GM12878 (cell line): ENCODE measurements around the gene ALG8. TPM values are rescaled to one million over a fixed set of nuclear protein-coding genes. Genes with fewer than 3 reads are reported as not detected.

Source experiments
- ATAC-seq: fragments of 200-7000 bp; cut with Tn5 transposase; 3 replicates; pipeline ENCODE4 v1.9.1; 2020; ENCODE audit warnings: mild to moderate bottlenecking, moderate library complexity
- BruUV-seq: library from RNA; stranded (reverse); fragments of 400-500 nt; replicated peaks from 2 replicates; lab custom pipeline; 2021; lab: Mats Ljungman, UMichigan
- CTCF ChIA-PET: fragments of 300-600 bp; sonication (Branson Sonifier 250); formaldehyde crosslinking; extraction: SDS; loops from one replicate; lab custom pipeline; 2021; ENCODE audit warnings: inconsistent platforms; lab: Yijun Ruan, JAX
- POLR2A ChIA-PET: fragments of 350-600 bp; formaldehyde crosslinking; extraction: SDS; loops from one replicate; lab custom pipeline; 2021; ENCODE audit warnings: inconsistent platforms; lab: Charles Lee
- RAD21 ChIA-PET: fragments of 300-600 bp; sonication (Branson Sonifier 250); formaldehyde crosslinking; loops from one replicate; lab custom pipeline; 2023; ENCODE audit warnings: antibody characterized with exemption; ENCODE audit not compliant: unreplicated experiment; lab: Charles Lee
- SMC1A ChIA-PET: fragments of 300-600 bp; sonication (Branson Sonifier 250); formaldehyde crosslinking; loops from one replicate; lab custom pipeline; 2023; ENCODE audit not compliant: unreplicated experiment, uncharacterized antibody; lab: Charles Lee
- DNase-seq: peaks from one replicate; pipeline ENCODE4 v3.0.0-alpha.2; 2011; ENCODE audit warnings: low read depth, low spot score
- FAIRE-seq: peaks from 3 replicates; lab custom pipeline; 2011; peaks lifted over from hg19 to GRCh38; lab: Jason Lieb, UNC
- H2AFZ ChIP-seq: 2 replicates; pipeline ENCODE4 v1.6.0; 2011; ENCODE audit warnings: low read depth, low read length, control low read depth; ENCODE audit not compliant: control insufficient read depth
- H3K27ac ChIP-seq: 2 replicates; pipeline ENCODE4 v1.5.1; 2011; ENCODE audit warnings: control low read depth; ENCODE audit not compliant: control insufficient read depth, insufficient read depth
- H3K27me3 ChIP-seq, 2 experiments: replicated peaks in 1 of 2; 2 replicates each; pipeline versions ENCODE4 v1.6.0 to v1.6.1; 2011; ENCODE audit warnings: low read length in 1 of 2; ENCODE audit not compliant: control insufficient read depth in 2 of 2, insufficient read depth in 2 of 2
- H3K36me3 ChIP-seq, 2 experiments: 2 replicates each; pipeline ENCODE4 v1.5.1; 2011; ENCODE audit warnings: low read length in 1 of 2; ENCODE audit not compliant: control insufficient read depth in 2 of 2, insufficient read depth in 2 of 2
- H3K4me1 ChIP-seq: 2 replicates; pipeline ENCODE4 v1.6.1; 2011; ENCODE audit warnings: mild to moderate bottlenecking, low read length, moderate library complexity, mixed read lengths; ENCODE audit not compliant: control insufficient read depth, insufficient read depth
- H3K4me2 ChIP-seq: 2 replicates; pipeline ENCODE4 v1.6.0; 2011; ENCODE audit warnings: control low read depth; ENCODE audit not compliant: control insufficient read depth, insufficient read depth
- H3K4me3 ChIP-seq: fragments of 200-600 bp; sonication (generic); 2 replicates; pipeline ENCODE4 v1.5.1; 2016
- H3K79me2 ChIP-seq: 2 replicates; pipeline ENCODE4 v1.6.0; 2011; ENCODE audit warnings: low read length; ENCODE audit not compliant: control insufficient read depth, insufficient read depth
- H3K9ac ChIP-seq: 2 replicates; pipeline ENCODE4 v1.8.0; 2011; ENCODE audit warnings: low read length, control low read depth, mixed read lengths; ENCODE audit not compliant: control insufficient read depth, insufficient read depth
- H3K9me3 ChIP-seq: replicated peaks from 3 replicates; pipeline ENCODE4 v1.5.1; 2011; ENCODE audit warnings: mild to moderate bottlenecking, low read length; ENCODE audit not compliant: control insufficient read depth, insufficient read depth
- H4K20me1 ChIP-seq: 2 replicates; pipeline ENCODE4 v1.6.0; 2011; ENCODE audit not compliant: control insufficient read depth, insufficient read depth
- EP300 ChIP-seq, 2 experiments: fragments of 150-350 bp in 1 of 2; IDR thresholded peaks; 2 replicates each; pipeline ENCODE4 v1.6.1; 2011 to 2012; ENCODE audit warnings: low read depth in 2 of 2, low read length in 2 of 2, borderline replicate concordance in 1 of 2, improper control_type of control experiment in 1 of 2, inconsistent platforms in 1 of 2; ENCODE audit not compliant: control insufficient read depth in 1 of 2
- FOS ChIP-seq: IDR thresholded peaks from 3 replicates; pipeline ENCODE4 v1.6.1; 2011; ENCODE audit warnings: borderline replicate concordance; ENCODE audit not compliant: insufficient read length; ENCODE audit errors: extremely low read depth
- IKZF2 ChIP-seq, 2 experiments: fragments of 450-650 bp; IDR thresholded peaks; 2 replicates each; pipeline ENCODE4 v1.6.1; 2017; ENCODE audit warnings: mild to moderate bottlenecking in 2 of 2, moderate library complexity in 2 of 2
- JUND ChIP-seq: IDR thresholded peaks from 2 replicates; pipeline ENCODE4 v1.6.1; 2012; ENCODE audit warnings: low read depth, mild to moderate bottlenecking, low read length, improper control_type of control experiment, moderate library complexity
- MTA3 ChIP-seq: IDR thresholded peaks from 2 replicates; pipeline ENCODE4 v1.6.1; 2012; ENCODE audit warnings: low read length, inconsistent platforms, borderline replicate concordance
- NRF1 ChIP-seq: conservative IDR thresholded peaks from 2 replicates; pipeline ENCODE4 v1.6.1; 2011; ENCODE audit warnings: mild to moderate bottlenecking, low read depth, low read length, improper control_type of control experiment
- TCF12 ChIP-seq: IDR thresholded peaks from 2 replicates; pipeline ENCODE4 v1.6.1; 2011; ENCODE audit warnings: low read depth, mild to moderate bottlenecking, low read length
- WGBS: methylation state at CpG from one replicate; pipeline ENCODE4 v1.1.6; 2016; ENCODE audit warnings: low lambda C conversion rate; ENCODE audit not compliant: insufficient replicate concordance, insufficient coverage; ENCODE audit errors: missing lambda C conversion rate; 5-methylcytosine and 5-hydroxymethylcytosine counted together
- in situ Hi-C: fragments of 300-500 bp; cut with MboI; formaldehyde crosslinking; loops from 9 replicates; pipeline ENCODE4 v1.14.3; 2018; ENCODE audit warnings: mixed read lengths
- intact Hi-C: fragments of 100-400 bp; cut with micrococcal nuclease; formaldehyde crosslinking; loops from one replicate; pipeline ENCODE4 v1.14.2; 2022; ENCODE audit not compliant: unreplicated experiment
- polyA plus RNA-seq, 11 experiments: library from polyadenylated mRNA; depleted of rRNA in 4 of 11; unstranded in 6 of 11; stranded (reverse) in 5 of 11; fragments of >200 nt; fragmentation: Nextera tagmentation in 4 of 11; fragmentation: Illumina TruSeq in 1 of 11; extraction: Ambion mirVana in 4 of 11; extraction: Trizol in 1 of 11; gene quantifications; 1 replicate in 1 of 11; 2 replicates in 10 of 11; pipeline versions ENCODE4 v1.2.1 to v1.2.3, GENCODE V29; 2011 to 2016; ENCODE audit warnings: inconsistent platforms in 2 of 11, missing spikeins in 2 of 11, low read depth in 1 of 11
- total RNA-seq, 4 experiments: library from RNA; depleted of rRNA in 3 of 4; stranded (reverse); fragments of >200 nt in 3 of 4; fragmentation: Illumina TruSeq in 1 of 4; extraction: Trizol in 1 of 4; gene quantifications; 2 replicates each; pipeline versions ENCODE4 v1.2.1 to v1.2.3, GENCODE V29; 2013 to 2021
- TF ChIP-seq, protein P1 (sequence below), 3 experiments: IDR thresholded peaks in 2 of 3; conservative IDR thresholded peaks in 1 of 3; 2 replicates each; pipeline ENCODE4 v1.5.1; 2011; ENCODE audit warnings: low read depth in 3 of 3, low read length in 3 of 3, mild to moderate bottlenecking in 3 of 3, control low read depth in 2 of 3, moderate library complexity in 2 of 3, inconsistent platforms in 1 of 3, mixed read lengths in 1 of 3; ENCODE audit not compliant: control insufficient read depth in 2 of 3, insufficient read depth in 1 of 3; ENCODE audit errors: extremely low read depth in 1 of 3

The ALG8 gene
- total and polyA plus RNA-seq, 10 of the 15 experiments (the other 5 are each of a cell fraction or from before 2014, with no cell fraction given): 45.7 to 105 (median 68.4) TPM

- FAIRE-seq (no peak), ATAC-seq (no peak), DNase-seq (no peak)
- no TSS peak for BruUV-seq
- POLR2A ChIA-PET: interaction anchor here (1.0 to 1.6 kb wide), 2 partner anchors 26 to 59 kb away, joined by 3 read pairs; partner anchors contain the start of gene NDUFC2
- Histone ChIP-seq H2AFZ (no peak overlapping the region; the same call in 1 of the 2 replicates), H3K4me1 (peaks cover 10% of the 10 kb centered on the region), H3K27me3 (no peaks in the 10 kb centered on the region), H3K79me2 (peaks cover 31% of the 10 kb centered on the region), H3K27ac (peak overlapping the region; percentile 82), H3K9me3 (no peaks in the 10 kb centered on the region; the same call in 2 of the 3 replicates), H4K20me1 (no peaks in the 10 kb centered on the region), H3K36me3 (peaks cover 0 to 4% of the 10 kb centered on the region in 2 experiments; a peak in 1 of 4 replicates), H3K4me2 (peak overlapping the region; percentile 98), H3K4me3 (peak overlapping the region; percentile 88), H3K9ac (peak overlapping the region; percentile 91; the same call in 1 of the 2 replicates)
- intact Hi-C loops (loop anchor here (2.0 to 5.0 kb wide), 3 partner anchors 59 to 424 kb away; partner anchors contain the start of gene NDUFC2), in situ Hi-C loops (no loop called here)
- TF ChIP-seq TCF12 (no peak), EP300 (IDR thresholded peaks at IDR 0.05; ENCODE audit: borderline replicate concordance in 1 of 2, control insufficient read depth in 1 of 2, low read depth in 2 of 2, low read length in 2 of 2) (no peak), MTA3 (no peak), FOS (no peak), NRF1 (no peak), IKZF2 (IDR thresholded peaks at IDR 0.05) (0 out of 4 replicates have a peak, but pooled peaks of 1 of the 2 experiments have one; percentile 3), JUND (no peak)
- TF ChIP-seq, protein P1, sequence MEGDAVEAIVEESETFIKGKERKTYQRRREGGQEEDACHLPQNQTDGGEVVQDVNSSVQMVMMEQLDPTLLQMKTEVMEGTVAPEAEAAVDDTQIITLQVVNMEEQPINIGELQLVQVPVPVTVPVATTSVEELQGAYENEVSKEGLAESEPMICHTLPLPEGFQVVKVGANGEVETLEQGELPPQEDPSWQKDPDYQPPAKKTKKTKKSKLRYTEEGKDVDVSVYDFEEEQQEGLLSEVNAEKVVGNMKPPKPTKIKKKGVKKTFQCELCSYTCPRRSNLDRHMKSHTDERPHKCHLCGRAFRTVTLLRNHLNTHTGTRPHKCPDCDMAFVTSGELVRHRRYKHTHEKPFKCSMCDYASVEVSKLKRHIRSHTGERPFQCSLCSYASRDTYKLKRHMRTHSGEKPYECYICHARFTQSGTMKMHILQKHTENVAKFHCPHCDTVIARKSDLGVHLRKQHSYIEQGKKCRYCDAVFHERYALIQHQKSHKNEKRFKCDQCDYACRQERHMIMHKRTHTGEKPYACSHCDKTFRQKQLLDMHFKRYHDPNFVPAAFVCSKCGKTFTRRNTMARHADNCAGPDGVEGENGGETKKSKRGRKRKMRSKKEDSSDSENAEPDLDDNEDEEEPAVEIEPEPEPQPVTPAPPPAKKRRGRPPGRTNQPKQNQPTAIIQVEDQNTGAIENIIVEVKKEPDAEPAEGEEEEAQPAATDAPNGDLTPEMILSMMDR (IDR thresholded peaks at IDR 0.05 in 2 of 3, conservative IDR thresholded peaks at IDR 0.05 in 1 of 3; ENCODE audit: control insufficient read depth in 2 of 3, extremely low read depth in 1 of 3, insufficient read depth in 1 of 3, low read depth in 3 of 3, low read length in 3 of 3): no peak
- SMC1A ChIA-PET: interaction anchor here (1.3 to 3.8 kb wide), 3 partner anchors 51 to 395 kb away, joined by 3 to 21 read pairs (median 20); partner anchors contain the start of genes KCTD21, NDUFC2 and USP35
- RAD21 ChIA-PET: interaction anchor here (1.9 to 2.1 kb wide), 3 partner anchors 51 to 143 kb away, joined by 5 to 9 read pairs (median 8); partner anchors contain the start of genes INTS4, KCTD21, NDUFC2 and USP35
- CTCF ChIA-PET: interaction anchor here (1.0 to 1.5 kb wide), 3 partner anchors 9 to 90 kb away, joined by 3 to 6 read pairs (median 4); partner anchors contain the start of gene NDUFC2
- 85% methylated on average over 4 of the region's 4 CpGs for WGBS
Measured at GRCh38 chr11:78138291-78138690, 1.1 kb downstream of the ALG8 start.
